ENCODE data around the gene ITGB3BP. TPM values are rescaled to one million over a fixed set of nuclear protein-coding genes. Genes with fewer than 3 reads are reported as not detected.

The ITGB3BP gene
- total RNA-seq: 18.1 and 22.8 TPM in 2 replicates

GRCh38 chr1:63522891-63523728 is at the start of gene ITGB3BP, which contains the start of gene EFCAB7:
ITGB3BP (minus strand) TSS chr1:63523225; CDS start chr1:63523133, 92 bp downstream.
EFCAB7 (plus strand) TSS chr1:63523525; CDS start chr1:63525573, 2,048 bp downstream.

Other genes starting within 250 kb of the ITGB3BP start
- gene FOXD3, start 200.7 kb downstream of the ITGB3BP start, total RNA-seq: not detected in 2 replicates
- 14.7 and 19.1 TPM in 2 replicates for gene ALG6, start 155.6 kb downstream of the ITGB3BP start, total RNA-seq
- 3.4 and 6.3 TPM in 2 replicates for gene EFCAB7, start 300 bp upstream of the ITGB3BP start, total RNA-seq
- 54.0 and 90.6 TPM in 2 replicates for gene PGM1, start 70.2 kb upstream of the ITGB3BP start, total RNA-seq